GM12878 (cell line): ENCODE results near the gene C1orf50. TPM values are rescaled to one million over a fixed set of nuclear protein-coding genes. Genes with fewer than 3 reads are reported as not detected.

Source experiments
- ATAC-seq: fragments of 200-7000 bp; cut with Tn5 transposase; 3 replicates; pipeline ENCODE4 v1.9.1; 2020; ENCODE audit warnings: mild to moderate bottlenecking, moderate library complexity
- BruUV-seq: library from RNA; stranded (reverse); fragments of 400-500 nt; replicated peaks from 2 replicates; lab custom pipeline; 2021; lab: Mats Ljungman, UMichigan
- CTCF ChIA-PET: fragments of 300-600 bp; sonication (Branson Sonifier 250); formaldehyde crosslinking; extraction: SDS; loops from one replicate; lab custom pipeline; 2021; ENCODE audit warnings: inconsistent platforms; lab: Yijun Ruan, JAX
- POLR2A ChIA-PET: fragments of 350-600 bp; formaldehyde crosslinking; extraction: SDS; loops from one replicate; lab custom pipeline; 2021; ENCODE audit warnings: inconsistent platforms; lab: Charles Lee
- RAD21 ChIA-PET: fragments of 300-600 bp; sonication (Branson Sonifier 250); formaldehyde crosslinking; loops from one replicate; lab custom pipeline; 2023; ENCODE audit warnings: antibody characterized with exemption; ENCODE audit not compliant: unreplicated experiment; lab: Charles Lee
- SMC1A ChIA-PET: fragments of 300-600 bp; sonication (Branson Sonifier 250); formaldehyde crosslinking; loops from one replicate; lab custom pipeline; 2023; ENCODE audit not compliant: unreplicated experiment, uncharacterized antibody; lab: Charles Lee
- DNase-seq: peaks from one replicate; pipeline ENCODE4 v3.0.0-alpha.2; 2011; ENCODE audit warnings: low read depth, low spot score
- FAIRE-seq: peaks from 3 replicates; lab custom pipeline; 2011; peaks lifted over from hg19 to GRCh38; lab: Jason Lieb, UNC
- H2AFZ ChIP-seq: 2 replicates; pipeline ENCODE4 v1.6.0; 2011; ENCODE audit warnings: low read depth, low read length, control low read depth; ENCODE audit not compliant: control insufficient read depth
- H3K27ac ChIP-seq: 2 replicates; pipeline ENCODE4 v1.5.1; 2011; ENCODE audit warnings: control low read depth; ENCODE audit not compliant: control insufficient read depth, insufficient read depth
- H3K27me3 ChIP-seq, 2 experiments: replicated peaks in 1 of 2; 2 replicates each; pipeline versions ENCODE4 v1.6.0 to v1.6.1; 2011; ENCODE audit warnings: low read length in 1 of 2; ENCODE audit not compliant: control insufficient read depth in 2 of 2, insufficient read depth in 2 of 2
- H3K36me3 ChIP-seq, 2 experiments: 2 replicates each; pipeline ENCODE4 v1.5.1; 2011; ENCODE audit warnings: low read length in 1 of 2; ENCODE audit not compliant: control insufficient read depth in 2 of 2, insufficient read depth in 2 of 2
- H3K4me1 ChIP-seq: 2 replicates; pipeline ENCODE4 v1.6.1; 2011; ENCODE audit warnings: mild to moderate bottlenecking, low read length, moderate library complexity, mixed read lengths; ENCODE audit not compliant: control insufficient read depth, insufficient read depth
- H3K4me2 ChIP-seq: 2 replicates; pipeline ENCODE4 v1.6.0; 2011; ENCODE audit warnings: control low read depth; ENCODE audit not compliant: control insufficient read depth, insufficient read depth
- H3K4me3 ChIP-seq: fragments of 200-600 bp; sonication (generic); 2 replicates; pipeline ENCODE4 v1.5.1; 2016
- H3K79me2 ChIP-seq: 2 replicates; pipeline ENCODE4 v1.6.0; 2011; ENCODE audit warnings: low read length; ENCODE audit not compliant: control insufficient read depth, insufficient read depth
- H3K9ac ChIP-seq: 2 replicates; pipeline ENCODE4 v1.8.0; 2011; ENCODE audit warnings: low read length, control low read depth, mixed read lengths; ENCODE audit not compliant: control insufficient read depth, insufficient read depth
- H3K9me3 ChIP-seq: replicated peaks from 3 replicates; pipeline ENCODE4 v1.5.1; 2011; ENCODE audit warnings: mild to moderate bottlenecking, low read length; ENCODE audit not compliant: control insufficient read depth, insufficient read depth
- H4K20me1 ChIP-seq: 2 replicates; pipeline ENCODE4 v1.6.0; 2011; ENCODE audit not compliant: control insufficient read depth, insufficient read depth
- CBFB ChIP-seq: IDR thresholded peaks from 2 replicates; pipeline ENCODE4 v1.6.1; 2016; ENCODE audit warnings: antibody characterized with exemption, low read depth
- RAD51 ChIP-seq: fragments of 450-650 bp; IDR thresholded peaks from 2 replicates; pipeline ENCODE4 v1.6.1; 2016; ENCODE audit warnings: moderate library complexity, mild to moderate bottlenecking, inconsistent platforms
- RUNX3 ChIP-seq: IDR thresholded peaks from 2 replicates; pipeline ENCODE4 v1.6.1; 2012; ENCODE audit warnings: low read length, inconsistent platforms
- SP1 ChIP-seq: IDR thresholded peaks from one replicate; pipeline ENCODE4 v1.6.1; 2011; ENCODE audit warnings: low read depth, low read length
- TCF3 ChIP-seq: IDR thresholded peaks from 2 replicates; pipeline ENCODE4 v1.6.1; 2012; ENCODE audit warnings: low read depth, mild to moderate bottlenecking, low read length, borderline replicate concordance; ENCODE audit not compliant: insufficient read depth
- TCF7 ChIP-seq: IDR thresholded peaks from 2 replicates; pipeline ENCODE4 v1.6.1; 2014; ENCODE audit warnings: antibody characterized with exemption, borderline replicate concordance
- WGBS: methylation state at CpG from one replicate; pipeline ENCODE4 v1.1.6; 2016; ENCODE audit warnings: low lambda C conversion rate; ENCODE audit not compliant: insufficient replicate concordance, insufficient coverage; ENCODE audit errors: missing lambda C conversion rate; 5-methylcytosine and 5-hydroxymethylcytosine counted together
- in situ Hi-C: fragments of 300-500 bp; cut with MboI; formaldehyde crosslinking; loops from 9 replicates; pipeline ENCODE4 v1.14.3; 2018; ENCODE audit warnings: mixed read lengths
- intact Hi-C: fragments of 100-400 bp; cut with micrococcal nuclease; formaldehyde crosslinking; loops from one replicate; pipeline ENCODE4 v1.14.2; 2022; ENCODE audit not compliant: unreplicated experiment
- polyA plus RNA-seq, 11 experiments: library from polyadenylated mRNA; depleted of rRNA in 4 of 11; unstranded in 6 of 11; stranded (reverse) in 5 of 11; fragments of >200 nt; fragmentation: Nextera tagmentation in 4 of 11; fragmentation: Illumina TruSeq in 1 of 11; extraction: Ambion mirVana in 4 of 11; extraction: Trizol in 1 of 11; gene quantifications; 1 replicate in 1 of 11; 2 replicates in 10 of 11; pipeline versions ENCODE4 v1.2.1 to v1.2.3, GENCODE V29; 2011 to 2016; ENCODE audit warnings: inconsistent platforms in 2 of 11, missing spikeins in 2 of 11, low read depth in 1 of 11
- total RNA-seq, 4 experiments: library from RNA; depleted of rRNA in 3 of 4; stranded (reverse); fragments of >200 nt in 3 of 4; fragmentation: Illumina TruSeq in 1 of 4; extraction: Trizol in 1 of 4; gene quantifications; 2 replicates each; pipeline versions ENCODE4 v1.2.1 to v1.2.3, GENCODE V29; 2013 to 2021
- TF ChIP-seq, protein P1 (sequence below): fragments of 450-650 bp; IDR thresholded peaks from 2 replicates; pipeline ENCODE4 v1.6.1; 2016; ENCODE audit warnings: mild to moderate bottlenecking, moderate library complexity, borderline replicate concordance
- TF ChIP-seq, protein P2 (sequence below), 3 experiments: IDR thresholded peaks in 2 of 3; conservative IDR thresholded peaks in 1 of 3; 2 replicates each; pipeline ENCODE4 v1.5.1; 2011; ENCODE audit warnings: low read depth in 3 of 3, low read length in 3 of 3, mild to moderate bottlenecking in 3 of 3, control low read depth in 2 of 3, moderate library complexity in 2 of 3, inconsistent platforms in 1 of 3, mixed read lengths in 1 of 3; ENCODE audit not compliant: control insufficient read depth in 2 of 3, insufficient read depth in 1 of 3; ENCODE audit errors: extremely low read depth in 1 of 3

The C1orf50 gene
- total and polyA plus RNA-seq, 10 of the 15 experiments (the other 5 are each of a cell fraction or from before 2014, with no cell fraction given) = 1.2 to 10.7 (median 6.7) TPM

DNA sequence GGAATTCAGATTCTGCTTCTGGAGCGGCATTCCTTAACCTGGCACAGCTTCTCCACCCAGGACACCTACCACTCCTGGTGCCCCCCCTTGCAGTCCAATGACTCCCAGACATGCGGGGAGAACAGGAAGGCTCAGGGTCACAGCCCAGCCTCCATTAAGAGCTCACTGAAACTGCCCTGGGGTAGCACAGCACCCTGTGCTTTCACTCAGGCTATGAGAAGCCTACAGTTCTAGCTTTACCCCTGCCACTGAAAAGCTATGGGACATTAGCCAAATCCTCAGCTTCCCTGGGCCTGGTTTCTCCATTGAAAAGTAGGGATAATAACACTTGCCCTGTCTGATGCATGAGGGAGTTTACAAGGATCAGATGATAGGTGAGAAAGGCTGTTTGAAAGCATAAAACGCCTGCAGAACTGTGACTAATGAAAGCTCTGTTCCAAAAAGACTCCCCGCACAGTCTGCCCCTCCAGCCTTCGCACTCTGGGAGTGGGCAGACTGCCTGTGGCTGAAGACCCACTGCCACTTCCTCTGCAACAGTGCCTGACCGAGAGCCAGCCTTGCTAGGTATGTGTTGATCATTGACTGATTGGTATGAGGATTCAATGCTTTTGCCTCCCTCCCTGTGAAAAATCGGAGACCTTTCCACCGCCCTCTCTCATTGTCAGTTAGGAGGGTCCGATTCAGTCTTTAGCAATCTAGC, 24.3 kb upstream of the C1orf50 start:
- Histone ChIP-seq H4K20me1 (no peaks in the 10 kb centered on the region), H3K4me2 (no peak overlapping the region), H3K9me3 (no peaks in the 10 kb centered on the region), H3K4me1 (no peaks in the 10 kb centered on the region), H3K27ac (no peak overlapping the region), H3K27me3 (no peaks in the 10 kb centered on the region), H3K36me3 (peaks cover 0 to 6% of the 10 kb centered on the region in 2 experiments; a peak in 2 of 4 replicates), H3K4me3 (no peak overlapping the region), H3K79me2 (no peaks in the 10 kb centered on the region), H2AFZ (no peak overlapping the region), H3K9ac (no peak overlapping the region)
- intact Hi-C loops = no loop called here
- CTCF ChIA-PET = interaction anchor here (0.9 kb wide), 1 partner anchor 166 kb away, joined by 4 read pairs; no protein-coding TSS in a partner anchor
- 56% methylated on average over 9 of the region's 9 CpGs for WGBS
- no TSS peak for BruUV-seq
- SMC1A ChIA-PET = interaction anchor here (1.2 kb wide), 1 partner anchor 331 kb away, joined by 4 read pairs; no protein-coding TSS in a partner anchor
- in situ Hi-C loops = no loop called here
- no peak for ATAC-seq
- POLR2A ChIA-PET = no interaction called here
- no peak for DNase-seq
- no peak for FAIRE-seq
- TF ChIP-seq TCF3 = no peak
- RAD21 ChIA-PET = no interaction called here

GRCh38 chr1:42743317-42744147, 23.5 kb upstream of the C1orf50 start:
- ChIA-PET SMC1A (interaction anchor here (1.2 kb wide), 1 partner anchor 330 kb away, joined by 4 read pairs; no protein-coding TSS in a partner anchor), POLR2A (no interaction called here), CTCF (interaction anchor here (0.9 to 1.8 kb wide), 2 partner anchors 167 to 399 kb away, joined by 4 to 6 read pairs; no protein-coding TSS in a partner anchor), RAD21 (no interaction called here)
- BruUV-seq = no TSS peak
- H4K20me1 ChIP-seq = no peaks in the 10 kb centered on the region
- H3K9ac ChIP-seq = no peak overlapping the region
- DNase-seq (no peak), ATAC-seq (no peak), FAIRE-seq (no peak)
- 74% methylated on average over 21 of the region's 21 CpGs for WGBS
- no peaks in the 10 kb centered on the region for H3K9me3 ChIP-seq
- no peak overlapping the region for H3K4me2 ChIP-seq
- no peak overlapping the region for H2AFZ ChIP-seq
- in situ Hi-C loops (no loop called here), intact Hi-C loops (no loop called here)
- no peak overlapping the region for H3K4me3 ChIP-seq
- no peaks in the 10 kb centered on the region for H3K79me2 ChIP-seq
- H3K36me3 ChIP-seq = peaks cover 0 to 6% of the 10 kb centered on the region in 2 experiments; a peak in 3 of 4 replicates
- no peak overlapping the region for H3K27ac ChIP-seq
- H3K27me3 ChIP-seq = no peaks in the 10 kb centered on the region
- H3K4me1 ChIP-seq = no peaks in the 10 kb centered on the region
- TF ChIP-seq SP1 (no peak), TCF7 (no peak), RAD51 (no peak), CBFB (no peak), RUNX3 (no peak)
- TF ChIP-seq, protein P1, sequence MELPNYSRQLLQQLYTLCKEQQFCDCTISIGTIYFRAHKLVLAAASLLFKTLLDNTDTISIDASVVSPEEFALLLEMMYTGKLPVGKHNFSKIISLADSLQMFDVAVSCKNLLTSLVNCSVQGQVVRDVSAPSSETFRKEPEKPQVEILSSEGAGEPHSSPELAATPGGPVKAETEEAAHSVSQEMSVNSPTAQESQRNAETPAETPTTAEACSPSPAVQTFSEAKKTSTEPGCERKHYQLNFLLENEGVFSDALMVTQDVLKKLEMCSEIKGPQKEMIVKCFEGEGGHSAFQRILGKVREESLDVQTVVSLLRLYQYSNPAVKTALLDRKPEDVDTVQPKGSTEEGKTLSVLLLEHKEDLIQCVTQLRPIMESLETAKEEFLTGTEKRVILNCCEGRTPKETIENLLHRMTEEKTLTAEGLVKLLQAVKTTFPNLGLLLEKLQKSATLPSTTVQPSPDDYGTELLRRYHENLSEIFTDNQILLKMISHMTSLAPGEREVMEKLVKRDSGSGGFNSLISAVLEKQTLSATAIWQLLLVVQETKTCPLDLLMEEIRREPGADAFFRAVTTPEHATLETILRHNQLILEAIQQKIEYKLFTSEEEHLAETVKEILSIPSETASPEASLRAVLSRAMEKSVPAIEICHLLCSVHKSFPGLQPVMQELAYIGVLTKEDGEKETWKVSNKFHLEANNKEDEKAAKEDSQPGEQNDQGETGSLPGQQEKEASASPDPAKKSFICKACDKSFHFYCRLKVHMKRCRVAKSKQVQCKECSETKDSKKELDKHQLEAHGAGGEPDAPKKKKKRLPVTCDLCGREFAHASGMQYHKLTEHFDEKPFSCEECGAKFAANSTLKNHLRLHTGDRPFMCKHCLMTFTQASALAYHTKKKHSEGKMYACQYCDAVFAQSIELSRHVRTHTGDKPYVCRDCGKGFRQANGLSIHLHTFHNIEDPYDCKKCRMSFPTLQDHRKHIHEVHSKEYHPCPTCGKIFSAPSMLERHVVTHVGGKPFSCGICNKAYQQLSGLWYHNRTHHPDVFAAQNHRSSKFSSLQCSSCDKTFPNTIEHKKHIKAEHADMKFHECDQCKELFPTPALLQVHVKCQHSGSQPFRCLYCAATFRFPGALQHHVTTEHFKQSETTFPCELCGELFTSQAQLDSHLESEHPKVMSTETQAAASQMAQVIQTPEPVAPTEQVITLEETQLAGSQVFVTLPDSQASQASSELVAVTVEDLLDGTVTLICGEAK = no peak
- TF ChIP-seq, protein P2, sequence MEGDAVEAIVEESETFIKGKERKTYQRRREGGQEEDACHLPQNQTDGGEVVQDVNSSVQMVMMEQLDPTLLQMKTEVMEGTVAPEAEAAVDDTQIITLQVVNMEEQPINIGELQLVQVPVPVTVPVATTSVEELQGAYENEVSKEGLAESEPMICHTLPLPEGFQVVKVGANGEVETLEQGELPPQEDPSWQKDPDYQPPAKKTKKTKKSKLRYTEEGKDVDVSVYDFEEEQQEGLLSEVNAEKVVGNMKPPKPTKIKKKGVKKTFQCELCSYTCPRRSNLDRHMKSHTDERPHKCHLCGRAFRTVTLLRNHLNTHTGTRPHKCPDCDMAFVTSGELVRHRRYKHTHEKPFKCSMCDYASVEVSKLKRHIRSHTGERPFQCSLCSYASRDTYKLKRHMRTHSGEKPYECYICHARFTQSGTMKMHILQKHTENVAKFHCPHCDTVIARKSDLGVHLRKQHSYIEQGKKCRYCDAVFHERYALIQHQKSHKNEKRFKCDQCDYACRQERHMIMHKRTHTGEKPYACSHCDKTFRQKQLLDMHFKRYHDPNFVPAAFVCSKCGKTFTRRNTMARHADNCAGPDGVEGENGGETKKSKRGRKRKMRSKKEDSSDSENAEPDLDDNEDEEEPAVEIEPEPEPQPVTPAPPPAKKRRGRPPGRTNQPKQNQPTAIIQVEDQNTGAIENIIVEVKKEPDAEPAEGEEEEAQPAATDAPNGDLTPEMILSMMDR (IDR thresholded peaks at IDR 0.05 in 2 of 3, conservative IDR thresholded peaks at IDR 0.05 in 1 of 3; ENCODE audit: control insufficient read depth in 2 of 3, extremely low read depth in 1 of 3, insufficient read depth in 1 of 3, low read depth in 3 of 3, low read length in 3 of 3) = no peak
